B cell (primary cell): ENCODE measurements around the gene CBR4. TPM values are rescaled to one million over a fixed set of nuclear protein-coding genes. Genes with fewer than 3 reads are reported as not detected.

Experiments used
- ATAC-seq: fragments of 200-7000 bp; cut with Tn5 transposase; one replicate; pipeline ENCODE4 v1.10.0; 2021; ENCODE audit warnings: low read depth, mild to moderate bottlenecking, moderate number of reproducible peaks, moderate library complexity
- CTCF ChIA-PET: fragments of 350-600 bp; sonication (Branson Sonifier 250); formaldehyde crosslinking; loops from one replicate; lab custom pipeline; 2021; ENCODE audit warnings: antibody characterized with exemption, inconsistent platforms; lab: Charles Lee
- POLR2A ChIA-PET: fragments of 350-600 bp; sonication (Branson Sonifier 250); formaldehyde crosslinking; loops from one replicate; lab custom pipeline; 2021; ENCODE audit warnings: antibody characterized with exemption; lab: Charles Lee
- DNase-seq: peaks from one replicate; pipeline ENCODE4 v3.0.0; 2013
- H2AFZ ChIP-seq: 2 replicates; pipeline ENCODE4 v1.6.1; 2012; ENCODE audit warnings: mild to moderate bottlenecking, low read depth, low read length; ENCODE audit not compliant: insufficient read depth, poor library complexity, severe bottlenecking
- H3K27ac ChIP-seq, 2 donors: 1 replicate in 1 of 2; 2 replicates in 1 of 2; pipeline ENCODE4 v1.5.1; 2012 to 2013; ENCODE audit warnings: low read length in 2 of 2, mild to moderate bottlenecking in 2 of 2, moderate library complexity in 1 of 2
- H3K27me3 ChIP-seq, 4 experiments: fragments of 200-600 bp in 1 of 4; sonication (generic) in 1 of 4; replicated peaks in 1 of 4; 1 replicate in 2 of 4; 2 replicates in 2 of 4; pipeline versions ENCODE4 v1.6.1 to v1.7.0; 2013 to 2016; ENCODE audit warnings: low read length in 3 of 4, mild to moderate bottlenecking in 2 of 4, mixed read lengths in 1 of 4, moderate library complexity in 1 of 4; ENCODE audit not compliant: insufficient read depth in 4 of 4, control insufficient read depth in 3 of 4; ENCODE audit errors: control extremely low read depth in 1 of 4
- H3K36me3 ChIP-seq, 2 experiments: replicated peaks in 1 of 2; 1 replicate in 1 of 2; 2 replicates in 1 of 2; pipeline versions ENCODE4 v1.6.1 to v1.7.1; 2013; ENCODE audit warnings: low read length in 1 of 2; ENCODE audit not compliant: insufficient read depth in 2 of 2, control insufficient read depth in 1 of 2; ENCODE audit errors: control extremely low read depth in 1 of 2, extremely low read depth in 1 of 2
- H3K4me1 ChIP-seq, 2 donors: fragments of 200-600 bp in 1 of 2; sonication (generic) in 1 of 2; 1 replicate in 1 of 2; 2 replicates in 1 of 2; pipeline versions ENCODE4 v1.5.1 to v1.6.1; 2013 to 2017; ENCODE audit warnings: low read length in 2 of 2; ENCODE audit not compliant: control insufficient read depth in 2 of 2, insufficient read depth in 2 of 2
- H3K4me2 ChIP-seq: replicated peaks from 2 replicates; pipeline ENCODE3; 2012; ENCODE audit warnings: mild to moderate bottlenecking, low read depth, low read length; ENCODE audit not compliant: poor library complexity, severe bottlenecking
- H3K4me3 ChIP-seq, 5 experiments: fragments of 200-600 bp in 1 of 5; sonication (generic) in 1 of 5; 1 replicate in 3 of 5; 2 replicates in 2 of 5; pipeline versions ENCODE4 v1.5.1 to v1.7.0; 2011 to 2016; ENCODE audit warnings: low read length in 4 of 5, mild to moderate bottlenecking in 4 of 5, low read depth in 2 of 5, control low read depth in 1 of 5, moderate library complexity in 1 of 5; ENCODE audit not compliant: insufficient read depth in 1 of 5; ENCODE audit errors: control extremely low read depth in 1 of 5, extremely low read depth in 1 of 5
- H3K79me2 ChIP-seq: fragments of 200-600 bp; sonication (generic); one replicate; pipeline ENCODE4 v1.6.0; 2016; ENCODE audit warnings: low read length; ENCODE audit not compliant: control insufficient read depth, insufficient read depth
- H3K9ac ChIP-seq: fragments of 200-600 bp; sonication (generic); 2 replicates; pipeline ENCODE4 v1.6.1; 2017; ENCODE audit warnings: mild to moderate bottlenecking, low read length, moderate library complexity
- H3K9me3 ChIP-seq, 3 donors: one replicate each; pipeline versions ENCODE4 v1.6.1 to v1.7.1; 2013; ENCODE audit warnings: low read length in 2 of 3; ENCODE audit not compliant: control insufficient read depth in 2 of 3, insufficient read depth in 1 of 3; ENCODE audit errors: control extremely low read depth in 1 of 3
- H4K20me1 ChIP-seq: 2 replicates; pipeline ENCODE4 v1.6.0; 2012; ENCODE audit warnings: mild to moderate bottlenecking, low read length; ENCODE audit not compliant: insufficient read depth, control insufficient read depth, poor library complexity, severe bottlenecking
- H3K27ac Mint-ChIP-seq: one replicate; pipeline ENCODE4 v1.8.0; 2021; ENCODE audit warnings: mixed read lengths
- H3K27me3 Mint-ChIP-seq: one replicate; pipeline ENCODE4 v1.8.0; 2021; ENCODE audit warnings: mixed read lengths
- H3K4me1 Mint-ChIP-seq: one replicate; pipeline ENCODE4 v1.8.0; 2021; ENCODE audit warnings: mixed read lengths
- H3K4me3 Mint-ChIP-seq: one replicate; pipeline ENCODE4 v1.8.0; 2021; ENCODE audit warnings: mixed read lengths
- H3K9me3 Mint-ChIP-seq: one replicate; pipeline ENCODE4 v1.8.0; 2022; ENCODE audit warnings: mixed read lengths; ENCODE audit not compliant: insufficient read depth
- EZH2 ChIP-seq: IDR thresholded peaks from 2 replicates; pipeline ENCODE4 v1.6.1; 2012; ENCODE audit warnings: borderline replicate concordance, low read depth, mild to moderate bottlenecking, moderate library complexity, low read length; ENCODE audit not compliant: insufficient read depth, poor library complexity, severe bottlenecking
- WGBS: methylation state at CpG from one replicate; pipeline ENCODE4 v1.1.5; 2013; ENCODE audit warnings: missing lambda C conversion rate; ENCODE audit not compliant: insufficient coverage; 5-methylcytosine and 5-hydroxymethylcytosine counted together
- intact Hi-C: fragments of 100-400 bp; cut with micrococcal nuclease; formaldehyde crosslinking; loops from one replicate; pipeline ENCODE4 v1.10.0; 2022
- polyA plus RNA-seq: library from polyadenylated mRNA; depleted of rRNA; stranded (reverse); fragments of >200 nt; gene quantifications from 2 replicates; pipeline ENCODE4 v1.2.3, GENCODE V29; 2012
- total RNA-seq, 2 donors: library from RNA; stranded (reverse); fragments of 120-200 nt in 1 of 2; gene quantifications; 1 replicate in 1 of 2; 2 replicates in 1 of 2; pipeline versions ENCODE4 v1.2.3 to v1.2.4, GENCODE V29; 2013 to 2022
- TF ChIP-seq, protein P1 (sequence below): fragments of 200-600 bp; IDR thresholded peaks from one replicate; pipeline ENCODE4 v1.8.0; 2022; ENCODE audit warnings: antibody characterized with exemption, mild to moderate bottlenecking

The CBR4 gene
- total and polyA plus RNA-seq, 2 donors (not counting 1 experiment from before 2014, with no cell fraction given) = 7.9 to 32.1 TPM

- intact Hi-C loops = no loop called here
Measured at GRCh38 chr4:168979338-168979737, 30.7 kb downstream of the CBR4 start.

DNA sequence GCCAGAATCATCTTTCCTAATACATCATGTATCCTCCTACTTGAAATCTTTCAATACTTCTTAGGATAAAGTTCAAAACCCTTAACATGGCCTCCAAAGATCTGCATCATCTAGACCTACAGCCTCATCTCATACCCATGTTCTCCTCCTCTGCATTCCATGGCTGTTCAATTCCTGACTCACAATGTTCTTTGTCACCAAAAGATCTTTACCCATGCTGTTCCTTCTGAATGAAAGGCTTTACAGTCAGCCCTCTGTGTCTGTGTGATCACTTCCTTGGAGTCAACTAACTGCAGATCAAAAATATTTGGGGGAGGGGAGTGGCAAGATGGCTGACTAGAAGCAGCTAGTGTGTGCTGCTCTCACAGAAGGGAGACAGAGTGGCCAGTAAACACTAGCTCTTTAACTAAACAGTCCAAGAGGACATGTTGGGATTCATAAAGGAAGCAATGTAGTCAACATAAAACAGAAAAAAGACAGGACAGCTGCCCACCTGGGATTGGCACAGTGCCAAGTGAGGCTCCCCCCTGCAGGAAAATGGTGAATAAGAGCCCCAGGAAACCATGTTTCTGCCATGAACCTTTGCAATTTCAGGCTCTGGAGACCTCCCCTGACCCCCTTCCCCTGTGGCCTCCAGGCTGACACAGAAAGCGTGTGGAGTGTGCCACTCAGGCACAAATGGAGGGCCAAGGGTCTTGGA is 31.9 kb downstream of the CBR4 start:
- ATAC-seq = no peak
- Histone ChIP-seq H3K27me3 (no peaks in the 10 kb centered on the region), H3K4me1 (no peaks in the 10 kb centered on the region), H3K9ac (no peak overlapping the region), H3K4me3 (no peak overlapping the region), H3K4me2 (no peak overlapping the region), H3K79me2 (no peaks in the 10 kb centered on the region), H3K36me3 (peaks cover 0 to 16% of the 10 kb centered on the region in 2 experiments), H3K27ac (no peak overlapping the region), H3K9me3 (peaks cover 12 to 48% (median 30%) of the 10 kb centered on the region in 3 donors), H4K20me1 (no peaks in the 10 kb centered on the region), H2AFZ (no peak overlapping the region)
- ChIA-PET CTCF (no interaction called here), POLR2A (no interaction called here)
- WGBS = 93% methylated on average over 1 of the region's 1 CpG
- Mint-ChIP-seq H3K27ac (no peak overlapping the region), H3K4me1 (no peaks in the 10 kb centered on the region), H3K9me3 (peaks cover 12% of the 10 kb centered on the region), H3K27me3 (no peaks in the 10 kb centered on the region), H3K4me3 (no peak overlapping the region)
- DNase-seq = no peak
- no peak for TF ChIP-seq EZH2
- TF ChIP-seq, protein P1, sequence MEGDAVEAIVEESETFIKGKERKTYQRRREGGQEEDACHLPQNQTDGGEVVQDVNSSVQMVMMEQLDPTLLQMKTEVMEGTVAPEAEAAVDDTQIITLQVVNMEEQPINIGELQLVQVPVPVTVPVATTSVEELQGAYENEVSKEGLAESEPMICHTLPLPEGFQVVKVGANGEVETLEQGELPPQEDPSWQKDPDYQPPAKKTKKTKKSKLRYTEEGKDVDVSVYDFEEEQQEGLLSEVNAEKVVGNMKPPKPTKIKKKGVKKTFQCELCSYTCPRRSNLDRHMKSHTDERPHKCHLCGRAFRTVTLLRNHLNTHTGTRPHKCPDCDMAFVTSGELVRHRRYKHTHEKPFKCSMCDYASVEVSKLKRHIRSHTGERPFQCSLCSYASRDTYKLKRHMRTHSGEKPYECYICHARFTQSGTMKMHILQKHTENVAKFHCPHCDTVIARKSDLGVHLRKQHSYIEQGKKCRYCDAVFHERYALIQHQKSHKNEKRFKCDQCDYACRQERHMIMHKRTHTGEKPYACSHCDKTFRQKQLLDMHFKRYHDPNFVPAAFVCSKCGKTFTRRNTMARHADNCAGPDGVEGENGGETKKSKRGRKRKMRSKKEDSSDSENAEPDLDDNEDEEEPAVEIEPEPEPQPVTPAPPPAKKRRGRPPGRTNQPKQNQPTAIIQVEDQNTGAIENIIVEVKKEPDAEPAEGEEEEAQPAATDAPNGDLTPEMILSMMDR = no peak
- intact Hi-C loops = no loop called here

More at GRCh38 chr4:168979338-168979737, 30.7 kb downstream of the CBR4 start:
- ChIA-PET CTCF (interaction anchor here (0.6 kb wide), 1 partner anchor 633 kb away, joined by 3 read pairs; no protein-coding TSS in a partner anchor), POLR2A (no interaction called here)
- H3K27me3 Mint-ChIP-seq = no peaks in the 10 kb centered on the region
- H3K27me3 ChIP-seq = no peaks in the 10 kb centered on the region
- H3K9ac ChIP-seq = no peak overlapping the region
- H3K9me3 ChIP-seq = peaks cover 12 to 44% (median 26%) of the 10 kb centered on the region in 3 donors
- DNase-seq = no peak
- no peaks in the 10 kb centered on the region for H4K20me1 ChIP-seq
- no peaks in the 10 kb centered on the region for H3K4me1 Mint-ChIP-seq
- no peak overlapping the region for H3K4me3 Mint-ChIP-seq
- 92% methylated on average over 7 of the region's 7 CpGs for WGBS
- H3K79me2 ChIP-seq = no peaks in the 10 kb centered on the region
- H3K27ac Mint-ChIP-seq = no peak overlapping the region
- no peaks in the 10 kb centered on the region for H3K4me1 ChIP-seq
- no peak overlapping the region for H2AFZ ChIP-seq
- no peak for ATAC-seq
- no peak overlapping the region for H3K4me2 ChIP-seq
- H3K9me3 Mint-ChIP-seq = peaks cover 12% of the 10 kb centered on the region
- H3K27ac ChIP-seq = no peak overlapping the region
- TF ChIP-seq, protein P1 = no peak
- no peak for TF ChIP-seq EZH2
- H3K36me3 ChIP-seq = peaks cover 0 to 16% of the 10 kb centered on the region in 2 experiments
- no peak overlapping the region for H3K4me3 ChIP-seq
